ENCODE measurements around the gene GLIPR1.
"Not testable (repeated sequence)": the region's sequence is repeated elsewhere in the genome, so short reads cannot be mapped to it uniquely, and the experiment has no call there.

The GLIPR1 gene

DNA sequence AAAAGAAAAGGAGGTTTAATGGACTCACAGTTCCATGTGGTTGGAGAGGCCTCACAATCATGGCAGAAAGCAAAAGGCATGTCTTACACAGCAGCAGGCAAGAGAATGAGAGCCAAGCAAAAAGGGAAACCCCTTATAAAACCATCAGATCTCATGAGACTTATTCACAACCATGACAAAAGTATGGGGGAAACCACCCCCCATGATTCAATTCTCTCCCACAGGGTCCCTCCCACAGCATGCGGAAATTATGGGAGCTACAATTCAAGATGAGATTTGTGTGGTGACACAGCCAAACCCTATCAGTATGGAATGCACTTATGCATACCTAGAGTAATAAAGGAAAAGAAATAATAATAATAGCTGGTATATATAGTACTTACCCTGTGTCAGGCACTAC lies 4.5 kb upstream of the GLIPR1 start:
- no peak for DNase-seq

DNA sequence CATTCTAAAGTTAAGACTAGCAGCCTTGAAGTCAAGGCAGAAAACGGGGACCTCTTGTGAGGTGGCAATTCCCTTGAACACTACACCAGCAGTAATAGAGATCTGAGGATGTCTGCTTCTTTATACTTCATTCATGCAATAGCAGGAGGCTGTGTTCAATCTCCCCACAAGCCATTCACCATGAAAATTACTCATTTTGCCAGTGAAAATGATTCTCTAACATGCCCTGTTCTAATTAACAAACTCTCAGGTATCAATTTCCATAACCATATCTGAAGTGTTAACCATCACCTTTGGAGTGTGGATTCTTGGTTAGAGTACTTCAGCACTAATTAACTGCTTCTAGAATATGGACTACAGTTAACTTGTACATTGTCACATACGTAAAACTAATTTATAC lies 3.4 kb upstream of the GLIPR1 start:
- DNase-seq = no peak

DNA sequence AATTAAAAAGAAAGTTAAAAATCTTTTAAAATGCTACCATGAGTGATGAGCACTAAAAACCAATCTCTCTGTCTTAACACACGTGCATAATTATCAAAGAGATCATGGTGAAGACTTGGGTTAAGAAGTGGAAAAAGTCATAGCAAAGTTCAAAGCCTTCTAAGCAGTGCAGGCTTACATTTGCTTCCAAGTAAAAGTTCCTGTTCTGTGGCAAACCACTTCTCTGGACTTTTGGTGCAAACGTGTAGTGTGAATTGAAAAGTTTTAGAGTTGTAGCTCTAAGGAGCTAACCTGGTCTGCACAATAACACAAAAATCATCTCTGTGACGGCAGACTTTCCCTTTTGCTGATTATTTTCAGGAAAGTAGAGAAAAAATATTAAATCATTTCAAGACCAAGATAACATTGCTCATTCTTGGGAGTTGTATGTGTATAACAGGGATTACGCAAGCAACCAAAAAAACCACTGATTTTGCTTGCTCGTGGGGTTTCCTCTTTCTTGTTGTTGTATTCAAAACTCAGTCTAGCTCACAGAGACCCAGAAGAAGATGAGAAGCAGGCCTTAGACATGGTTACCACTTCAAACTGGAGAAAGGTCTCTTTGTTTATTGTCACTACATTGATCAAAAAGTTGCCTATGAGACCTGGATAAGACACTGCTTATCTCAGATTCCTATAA lies 2.3 kb upstream of the GLIPR1 start:
- DNase-seq = no peak

DNA sequence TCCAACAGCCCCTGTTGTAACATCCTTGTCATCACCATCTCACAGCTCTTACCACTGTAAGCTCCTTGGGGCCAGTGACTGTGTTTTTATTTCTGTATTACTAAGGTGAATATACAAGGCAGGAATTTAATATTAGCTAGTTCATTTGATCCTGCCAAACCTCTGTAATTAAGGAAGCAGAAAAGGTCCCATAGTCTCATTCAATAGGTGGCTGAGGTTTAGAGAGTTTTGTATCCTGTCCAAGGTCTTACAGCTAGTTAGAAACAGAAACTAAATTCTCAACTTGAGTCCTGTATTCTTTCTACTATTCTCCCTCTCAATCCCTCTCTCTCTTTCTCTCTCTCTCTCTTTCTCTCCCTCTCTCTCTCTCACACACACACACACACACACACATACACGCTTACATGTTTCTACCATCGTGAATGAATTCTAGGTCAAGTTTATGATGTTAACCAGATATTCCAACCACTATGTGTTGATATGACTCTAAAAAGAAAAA lies 543 bp upstream of the GLIPR1 start:
- DNase-seq = no peak

DNA sequence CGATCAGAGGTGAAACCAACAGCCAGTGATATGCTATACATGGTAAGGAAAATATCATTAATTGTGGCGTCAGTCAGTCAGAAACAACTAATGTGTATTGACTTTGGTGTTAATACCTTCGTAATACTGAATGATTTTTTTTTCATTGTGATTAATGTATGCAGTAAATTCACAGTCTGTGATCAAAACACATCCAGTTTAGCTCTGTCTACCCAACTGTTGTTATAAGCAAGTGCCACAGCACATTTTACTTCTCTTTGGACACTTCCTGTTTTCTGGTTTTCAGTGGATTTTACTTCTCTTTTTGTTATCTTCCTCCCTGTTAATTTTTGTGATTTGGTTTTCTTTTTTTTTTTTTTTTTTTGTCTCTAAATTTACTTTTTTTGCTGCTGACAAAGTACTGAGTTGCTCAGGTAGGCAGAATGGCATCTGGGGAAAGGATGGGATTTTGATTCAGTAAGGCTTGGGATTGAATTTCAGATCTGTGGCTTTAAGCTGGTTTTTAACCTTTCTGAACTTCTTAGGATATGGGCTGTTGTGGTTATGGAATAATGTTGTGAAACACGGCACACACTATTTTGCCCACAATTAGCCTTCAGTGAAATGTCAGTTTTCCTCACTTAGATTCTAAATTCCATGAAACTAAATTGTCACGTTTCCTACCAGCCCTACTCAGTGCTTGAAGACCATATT lies 604 bp downstream of the GLIPR1 start:
- no peak for DNase-seq

DNA sequence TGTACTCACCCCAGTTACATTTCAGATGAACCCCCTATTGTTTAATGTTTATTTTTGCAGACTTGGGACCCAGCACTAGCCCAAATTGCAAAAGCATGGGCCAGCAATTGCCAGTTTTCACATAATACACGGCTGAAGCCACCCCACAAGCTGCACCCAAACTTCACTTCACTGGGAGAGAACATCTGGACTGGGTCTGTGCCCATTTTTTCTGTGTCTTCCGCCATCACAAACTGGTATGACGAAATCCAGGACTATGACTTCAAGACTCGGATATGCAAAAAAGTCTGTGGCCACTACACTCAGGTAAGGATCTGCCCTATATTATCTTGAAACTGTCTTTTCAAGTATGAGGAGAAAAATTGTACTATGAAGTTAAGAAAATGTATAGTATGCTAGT lies 1.2 kb downstream of the GLIPR1 start:
- DNase-seq = no peak

DNA sequence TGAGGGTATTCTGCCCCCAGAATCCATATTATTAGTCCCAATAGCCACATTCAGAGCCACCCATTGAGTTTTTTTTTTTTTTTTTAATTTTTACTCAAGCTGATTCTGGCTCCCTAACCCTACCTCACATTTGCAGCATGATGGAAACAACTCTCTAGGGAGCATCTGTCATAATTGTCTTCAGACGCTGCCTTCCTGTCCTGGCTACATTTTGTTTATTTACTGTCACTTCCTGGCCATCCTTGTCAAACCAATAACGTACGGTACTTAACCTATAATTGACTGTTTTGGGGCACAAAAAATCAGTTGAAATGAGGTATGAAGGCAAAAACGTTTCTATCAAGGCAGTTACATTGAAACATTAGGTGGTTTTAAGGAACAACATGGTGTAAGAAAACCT lies 2.1 kb downstream of the GLIPR1 start:
- no peak for DNase-seq

DNA sequence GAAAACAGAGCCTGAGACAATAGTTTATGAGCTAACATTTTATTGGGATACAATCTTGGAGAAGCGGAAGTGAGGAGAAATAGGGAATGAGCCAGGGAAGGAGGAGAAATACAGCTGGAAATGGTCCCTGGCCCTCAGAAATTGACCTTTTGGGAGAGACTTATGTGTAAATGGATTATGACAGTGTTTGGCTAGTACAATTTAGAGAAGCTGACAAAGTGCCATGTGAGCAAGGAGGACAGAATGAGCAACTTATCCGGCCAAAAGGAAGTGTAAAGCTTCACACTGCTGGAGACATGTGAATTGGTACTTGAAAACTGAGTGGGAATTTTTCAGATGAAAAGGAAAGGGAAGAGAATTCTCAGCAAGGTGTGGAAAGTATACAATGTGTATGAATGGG lies 2.9 kb downstream of the GLIPR1 start:
- no peak for DNase-seq

DNA sequence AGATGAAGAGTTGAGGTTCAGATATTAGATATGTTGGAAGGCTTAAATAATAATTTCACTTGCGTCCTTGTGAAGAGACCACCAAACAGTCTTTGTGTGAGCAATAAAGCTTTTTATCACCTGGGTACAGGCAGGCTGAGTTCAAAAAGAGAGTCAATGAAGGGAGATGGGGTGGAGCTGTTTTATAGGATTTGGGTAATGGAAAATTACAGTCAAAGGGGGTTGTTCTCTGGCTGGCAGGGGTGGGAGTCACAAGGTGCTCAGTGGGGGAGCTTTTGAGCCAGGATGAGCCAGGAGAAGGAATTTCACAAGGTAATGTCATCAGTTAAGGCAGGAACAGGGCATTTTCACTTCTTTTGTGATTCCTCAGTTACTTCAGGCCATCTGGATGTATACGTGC lies 3.9 kb downstream of the GLIPR1 start:
- DNase-seq = not testable (repeated sequence)

DNA sequence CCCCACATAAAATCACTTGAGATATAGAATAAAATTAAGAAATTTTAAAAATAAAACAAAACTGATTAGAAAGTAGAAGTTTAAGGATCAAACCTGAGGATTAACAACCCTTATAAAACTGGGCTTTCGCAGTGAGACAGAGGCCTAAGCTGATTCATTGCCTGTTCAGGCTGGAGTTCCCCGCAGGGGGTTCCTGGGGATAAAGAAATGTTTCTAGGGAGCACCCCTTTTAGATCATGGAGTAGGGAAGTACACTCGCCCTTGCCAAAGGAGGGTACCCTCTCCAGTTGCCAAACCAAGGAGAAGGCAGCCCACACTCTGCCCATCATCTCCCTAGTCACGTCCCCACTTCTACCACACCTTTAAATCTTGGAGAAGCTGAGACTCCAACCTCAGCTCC lies 6.8 kb downstream of the GLIPR1 start:
- DNase-seq = no peak

DNA sequence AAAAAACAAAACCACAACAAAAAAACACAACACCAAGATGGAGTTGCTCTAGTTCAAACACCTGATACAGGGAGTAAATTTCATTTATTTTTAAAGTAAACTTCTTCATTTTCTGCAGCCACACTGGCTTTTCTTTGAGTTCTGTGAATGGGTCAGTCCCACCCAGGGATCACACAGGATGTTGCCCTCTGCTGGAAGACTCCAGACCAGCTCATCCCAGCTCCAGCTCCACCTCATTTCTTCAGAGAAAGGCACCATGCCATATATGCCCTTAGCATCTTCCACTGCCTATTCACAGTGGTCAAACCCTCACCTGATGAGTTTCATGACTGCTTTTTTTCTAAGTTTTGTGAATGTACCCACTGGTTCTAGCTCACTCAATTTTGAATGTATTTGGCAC lies 8.0 kb downstream of the GLIPR1 start:
- DNase-seq = no peak

DNA sequence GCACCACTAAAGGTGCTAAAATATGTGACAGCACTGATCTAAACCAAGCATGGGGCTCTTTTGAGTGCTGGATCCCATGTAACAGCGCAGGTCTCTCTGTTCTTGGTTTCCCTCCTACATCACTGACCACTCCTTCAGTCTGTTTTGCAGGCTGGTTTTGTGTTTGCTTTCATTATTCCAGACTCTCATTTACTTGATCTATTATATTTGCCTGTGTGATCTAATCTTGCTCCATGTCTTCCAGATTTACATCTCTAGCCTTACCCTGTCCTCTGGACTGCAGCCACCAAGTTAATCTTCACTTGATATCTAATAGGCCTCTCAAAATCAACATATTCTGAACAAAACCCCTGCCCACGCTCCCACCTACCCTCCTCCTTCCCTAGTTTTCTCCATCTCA lies 8.6 kb downstream of the GLIPR1 start:
- no peak for DNase-seq

DNA sequence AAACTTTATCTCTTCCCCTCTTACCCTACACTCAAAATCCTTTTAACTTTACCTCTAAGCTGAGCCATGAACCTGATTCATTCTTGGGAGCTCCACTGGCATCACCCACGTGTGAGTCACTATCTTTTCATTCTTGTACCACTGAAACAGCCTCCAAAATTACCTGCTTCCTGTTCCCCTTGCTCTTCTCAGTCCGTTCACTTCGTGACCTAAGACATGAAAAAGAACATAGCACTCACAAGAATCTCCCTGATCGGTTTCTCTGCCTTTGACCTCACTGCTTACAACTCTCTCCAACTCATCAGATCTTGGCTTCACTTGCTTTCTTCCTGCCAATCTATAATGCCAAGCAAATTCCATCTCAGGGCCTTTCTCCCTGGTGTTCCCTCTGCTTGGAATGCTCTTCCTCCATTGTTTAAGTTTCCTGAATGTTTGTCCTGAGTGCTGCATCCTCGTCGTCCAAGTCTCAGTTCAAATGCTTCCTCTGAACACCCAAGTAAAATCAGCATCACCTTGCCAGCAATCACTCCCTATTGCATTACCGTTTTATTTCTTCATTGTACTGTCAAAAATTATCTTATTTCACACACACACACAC lies 9.2 kb downstream of the GLIPR1 start:
- DNase-seq = no peak

DNA sequence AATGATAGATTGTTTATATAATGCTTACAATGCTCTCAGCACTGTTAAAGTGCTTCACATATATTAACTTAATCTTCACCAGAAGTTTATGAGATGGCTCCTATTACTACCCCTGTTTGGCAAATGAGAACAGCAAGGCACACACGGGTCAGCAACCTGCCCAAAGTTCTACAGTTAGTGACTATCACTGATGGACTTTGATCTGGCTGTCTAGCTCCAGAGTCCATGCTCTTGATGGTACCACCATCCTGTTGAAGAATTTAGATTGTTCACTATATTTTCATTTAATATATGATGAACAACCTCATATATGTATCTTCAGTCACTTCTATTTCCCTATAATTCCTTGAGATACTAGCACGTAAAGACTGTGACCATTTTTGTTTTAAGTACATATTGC lies 10.6 kb downstream of the GLIPR1 start:
- no peak for DNase-seq

DNA sequence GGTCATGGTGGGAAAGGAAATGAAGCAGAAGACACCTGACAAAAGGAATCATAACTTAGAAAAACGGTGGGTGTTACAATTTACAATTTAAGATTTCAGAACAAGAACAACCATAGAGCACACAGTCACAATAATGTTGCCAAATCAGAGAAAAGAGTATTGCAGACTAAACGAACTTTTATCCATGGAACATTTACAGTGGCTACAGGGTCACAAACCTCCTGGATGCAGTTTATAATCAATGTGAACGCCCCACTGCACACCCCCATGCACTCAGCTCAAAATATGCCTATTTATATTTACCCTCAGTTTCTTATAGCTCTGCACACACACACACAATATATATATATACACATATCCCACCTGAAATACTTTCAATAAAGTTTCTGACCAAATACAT lies 22.9 kb downstream of the GLIPR1 start:
- DNase-seq = no peak

DNA sequence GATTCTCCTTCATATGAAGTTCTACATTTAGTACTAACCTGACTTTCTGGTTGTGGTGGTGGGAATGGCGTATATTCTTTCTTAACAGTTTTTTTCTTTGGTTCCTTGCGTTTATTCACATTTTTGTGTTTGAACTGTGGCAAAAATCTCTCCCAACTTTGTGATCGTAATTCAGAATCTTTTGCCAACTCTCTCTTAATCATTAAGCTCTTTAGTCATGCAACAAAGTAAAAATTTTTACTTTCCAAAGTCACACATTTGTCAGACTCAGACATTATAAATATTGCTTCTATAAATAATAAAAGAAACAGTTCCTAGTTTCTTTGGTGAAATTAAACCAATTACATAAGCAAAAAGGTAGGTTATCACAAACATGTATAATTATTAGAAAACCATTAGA lies 23.3 kb downstream of the GLIPR1 start:
- no peak for DNase-seq

DNA sequence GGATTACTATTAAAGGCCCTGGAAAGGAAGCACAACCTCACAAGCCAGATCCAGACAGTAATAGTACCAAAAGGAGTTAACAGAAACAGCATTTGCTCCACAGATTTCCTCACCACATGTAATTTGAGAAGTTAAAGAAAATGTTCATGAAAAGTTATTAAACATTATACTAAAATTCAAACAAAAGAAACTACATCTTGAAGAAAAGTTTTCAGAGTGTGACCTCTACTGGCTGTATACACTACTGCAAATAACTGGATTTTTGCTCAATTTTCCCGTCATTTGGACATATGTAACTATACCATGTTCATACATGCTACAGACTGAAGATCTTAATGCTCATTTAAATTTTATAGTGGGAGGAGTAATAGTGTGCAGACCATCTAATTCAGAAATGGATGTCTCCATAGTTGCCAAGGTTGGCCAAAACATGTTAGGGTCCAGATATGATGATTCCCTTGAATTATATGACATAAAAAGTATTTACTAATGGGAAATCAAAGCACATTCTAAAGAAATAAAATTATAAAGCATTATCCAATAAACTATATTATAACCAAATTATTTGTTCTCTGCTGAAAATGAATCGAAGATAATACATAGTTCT lies 25.3 kb downstream of the GLIPR1 start:
- DNase-seq = no peak

DNA sequence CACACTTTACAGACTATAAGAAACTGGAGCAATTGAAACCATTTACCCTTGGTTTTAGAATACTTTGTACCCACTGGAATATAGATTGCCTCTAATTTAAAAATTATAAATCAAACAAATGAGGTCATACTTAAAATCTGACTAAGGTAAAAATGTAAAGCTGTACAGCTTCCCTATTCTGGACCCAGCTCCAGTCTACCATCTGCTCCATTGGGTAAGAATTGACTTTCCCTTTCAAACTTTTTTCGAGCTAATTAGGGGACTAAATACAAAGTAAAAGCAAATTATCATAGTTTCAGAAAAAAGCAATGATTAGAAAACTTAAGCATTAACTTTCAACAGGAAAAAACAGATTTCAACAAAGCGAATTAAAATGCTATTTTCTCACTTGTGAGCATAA lies 26.5 kb downstream of the GLIPR1 start:
- no peak for DNase-seq

DNA sequence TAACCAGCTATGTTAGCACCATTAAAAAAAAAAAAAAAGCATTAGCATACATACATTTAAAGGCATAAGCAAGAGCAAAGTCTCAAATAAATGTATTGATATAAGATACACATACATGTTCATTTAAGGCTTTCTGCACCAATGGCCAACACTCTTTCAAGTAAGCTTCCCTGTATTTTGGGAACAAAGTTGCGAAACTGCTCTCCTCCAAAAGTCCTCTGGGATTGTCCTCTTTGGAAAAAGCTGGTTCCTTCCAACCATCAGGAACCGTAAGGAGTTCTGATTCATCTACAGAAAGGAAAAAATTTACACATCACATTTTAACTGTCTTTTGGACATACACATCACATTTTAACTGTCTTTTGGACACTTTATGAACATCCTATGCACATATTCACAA lies 27.6 kb downstream of the GLIPR1 start:
- DNase-seq = no peak

DNA sequence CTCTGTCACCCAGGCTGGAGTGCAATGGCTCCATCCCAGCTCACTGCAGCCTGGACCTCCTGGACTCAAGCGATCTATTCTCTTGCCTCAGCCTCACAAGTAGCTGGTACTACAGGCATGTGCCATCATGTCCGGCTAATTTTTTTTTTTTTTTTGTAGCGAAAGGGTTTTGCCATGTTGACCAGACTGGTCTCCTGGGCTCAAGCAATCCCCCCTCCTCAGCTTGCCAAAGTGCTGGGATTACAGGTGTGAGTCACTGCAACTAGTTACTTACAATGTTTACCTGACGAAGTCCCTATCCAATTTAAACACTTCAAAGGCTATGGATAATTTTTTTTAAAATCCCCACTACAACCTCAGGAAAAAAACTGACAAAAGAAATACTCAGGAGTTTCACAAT lies 29.1 kb downstream of the GLIPR1 start:
- DNase-seq = no peak

DNA sequence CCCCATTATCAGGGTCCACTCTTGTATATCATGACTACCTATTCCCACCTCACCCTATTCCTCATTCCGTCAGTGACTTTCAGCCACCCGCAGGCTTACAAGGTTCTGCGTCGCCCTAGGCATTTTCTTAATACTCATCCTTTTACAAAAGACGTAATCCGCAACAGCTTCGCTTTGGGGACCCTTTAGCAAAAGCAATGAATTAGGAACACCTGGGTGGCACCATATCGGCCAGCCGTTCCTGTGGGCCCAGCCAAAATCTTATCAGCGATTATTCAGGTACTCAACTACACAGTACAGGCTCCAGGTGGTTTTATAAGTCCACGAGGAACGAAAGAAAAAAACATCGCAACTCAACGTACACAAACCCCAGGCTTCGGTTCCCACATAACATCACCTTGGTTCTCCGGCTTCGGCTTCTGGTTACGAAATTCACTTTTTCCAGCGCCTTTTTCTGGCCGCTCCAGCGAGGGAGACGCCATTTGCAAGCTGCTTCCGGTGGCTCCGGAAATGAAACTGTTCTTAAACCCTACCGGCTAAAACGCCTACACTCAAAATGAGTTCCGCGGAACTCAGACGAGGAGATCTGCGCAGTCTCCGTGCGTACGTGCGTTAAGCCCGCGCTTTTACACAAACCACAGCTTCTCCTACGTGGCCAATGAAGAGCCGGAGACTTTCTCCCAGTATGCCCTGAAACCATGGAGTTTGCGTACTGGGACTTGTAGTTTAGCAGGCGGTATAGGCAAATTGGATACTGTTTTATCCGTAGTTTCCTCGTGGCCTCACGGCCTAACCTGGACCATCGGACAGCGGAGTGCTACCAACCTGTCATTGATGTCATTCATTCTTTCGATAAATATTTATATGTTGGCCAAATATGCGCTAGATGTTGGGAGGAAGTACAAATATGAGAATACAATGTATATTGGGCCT lies 30.8 kb downstream of the GLIPR1 start, which contains the start of gene KRR1:
Gene KRR1, minus strand, starts transcription at position 494 of the 933 bp plus-strand sequence. Its CDS starts 12 bp downstream, at position 482.
- DNase-seq = peak; percentile 96

DNA sequence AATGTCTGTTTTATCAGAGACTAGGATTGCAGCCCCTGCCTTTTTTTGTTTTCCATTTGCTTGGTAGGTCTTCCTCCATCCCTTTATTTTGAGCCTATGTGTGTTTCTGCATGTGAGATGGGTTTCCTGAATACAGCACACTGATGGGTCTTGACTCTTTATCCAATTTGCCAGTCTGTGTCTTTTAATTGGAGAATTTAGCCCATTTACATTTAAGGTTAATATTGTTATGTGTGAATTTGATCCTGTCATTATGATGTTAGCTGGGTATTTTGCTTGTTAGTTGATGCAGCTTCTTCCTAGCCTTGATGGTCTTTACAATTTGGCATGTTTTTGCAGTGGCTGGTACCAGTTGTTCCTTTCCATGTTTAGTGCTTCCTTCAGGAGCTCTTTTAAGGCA lies 40.7 kb downstream of the GLIPR1 start:
- not testable (repeated sequence) for DNase-seq

DNA sequence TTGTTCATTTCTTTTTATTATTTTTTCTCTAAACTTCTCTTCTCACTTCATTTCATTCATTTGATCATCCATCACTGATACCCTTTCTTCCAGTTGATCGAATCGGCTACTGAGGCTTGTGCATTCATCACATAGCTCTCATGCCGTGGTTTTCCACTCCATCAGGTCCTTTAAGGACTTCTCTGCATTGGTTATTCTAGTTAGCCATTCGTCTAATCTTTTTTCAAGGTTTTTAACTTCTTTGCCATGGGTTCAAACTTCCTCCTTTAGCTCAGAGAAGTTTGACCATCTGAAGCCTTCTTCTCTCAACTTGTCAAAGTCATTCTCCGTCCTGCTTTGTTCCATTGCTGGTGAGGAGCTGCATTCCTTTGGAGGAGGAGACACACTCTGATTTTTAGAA lies 41.6 kb downstream of the GLIPR1 start:
- DNase-seq = not testable (repeated sequence)
